Measurements from ENCODE around the gene HMGCLL1.

The HMGCLL1 gene

DNA sequence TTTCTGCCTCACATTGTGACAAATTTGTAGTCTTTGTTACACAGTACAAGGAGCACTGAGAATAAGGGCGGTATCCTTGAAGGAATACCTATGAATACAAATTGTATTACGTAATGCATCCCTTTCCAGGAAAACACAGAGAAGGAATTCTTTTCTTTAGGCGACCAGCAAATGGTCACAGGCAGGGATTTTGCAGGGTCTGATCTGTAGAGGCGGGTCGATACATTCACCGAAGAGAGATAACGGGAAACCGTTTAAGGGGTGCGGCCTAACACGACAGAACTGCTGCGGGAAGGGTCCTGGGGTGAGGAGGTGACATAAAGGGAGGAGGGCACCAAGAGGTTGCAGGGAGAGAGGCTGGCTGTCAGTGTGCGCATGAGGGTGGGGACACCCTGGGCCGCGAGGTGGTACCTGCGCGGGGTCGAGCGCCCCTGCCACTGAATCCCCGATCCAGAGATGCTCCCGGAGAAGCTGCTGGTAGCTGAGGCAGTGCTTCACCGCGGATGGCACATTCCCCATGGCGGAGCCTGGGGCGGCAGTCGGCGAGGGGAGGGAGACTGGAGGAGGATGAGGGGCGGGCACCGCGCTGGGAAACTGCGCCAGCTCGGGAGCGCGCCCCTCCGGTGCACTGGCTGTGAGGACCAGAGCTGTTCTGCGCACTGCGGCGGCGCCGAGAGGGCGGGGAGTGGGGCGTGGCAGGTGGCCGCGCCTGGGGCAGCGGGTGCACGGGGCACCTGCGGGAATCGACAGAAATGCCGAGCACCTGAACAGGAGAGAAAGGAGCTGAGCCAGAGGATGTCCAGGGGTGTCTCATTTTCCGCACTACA, at the start of gene HMGCLL1:
Gene HMGCLL1, minus strand, starts transcription at position 656 of the 827 bp plus-strand sequence. Its CDS starts 137 bp downstream, at position 519.
- DNase-seq (ENCODE audit: extremely low read depth in 1 of 2, low read depth in 1 of 2), result no peak

DNA sequence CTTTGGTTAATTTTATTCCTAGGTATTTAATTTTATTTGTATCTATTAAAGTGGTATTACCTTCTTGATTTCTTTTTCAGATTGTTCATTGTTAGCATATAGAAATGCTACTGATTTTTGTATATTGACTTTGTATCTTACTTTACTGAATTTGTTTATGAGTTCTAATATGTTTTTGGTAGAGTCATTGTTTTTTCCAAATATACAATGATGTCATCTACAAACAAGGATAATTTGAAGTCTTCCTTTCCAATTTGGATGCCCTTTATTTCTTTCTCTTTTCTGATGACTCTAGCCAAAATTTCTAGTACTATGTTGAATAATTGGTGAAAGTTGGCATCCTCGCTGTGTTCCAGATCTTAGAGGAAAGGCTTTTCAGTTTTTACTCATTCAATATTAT, 43.0 kb upstream of the HMGCLL1 start:
- no peak for DNase-seq (ENCODE audit: extremely low read depth in 1 of 2, low read depth in 1 of 2)

DNA sequence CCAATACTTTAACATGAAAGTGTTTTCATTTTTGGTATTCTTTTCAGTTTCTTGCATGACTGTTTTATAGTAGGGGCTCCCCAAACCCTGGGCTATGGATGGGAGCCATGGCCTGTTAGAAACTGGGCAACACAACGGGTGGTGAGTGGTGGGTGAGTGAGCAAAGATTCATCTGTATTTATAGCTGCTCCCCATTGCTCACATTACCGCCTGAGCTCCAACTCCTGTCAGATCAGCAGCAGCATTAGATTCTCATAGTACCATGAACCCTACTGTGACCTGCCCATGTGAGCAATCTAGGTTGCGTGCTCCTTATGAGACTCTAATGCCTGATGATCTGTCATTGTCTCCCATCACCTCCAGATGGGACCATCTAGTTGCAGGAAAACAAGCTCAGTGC, 42.3 kb upstream of the HMGCLL1 start:
- no peak for DNase-seq (ENCODE audit: extremely low read depth in 1 of 2, low read depth in 1 of 2)

DNA sequence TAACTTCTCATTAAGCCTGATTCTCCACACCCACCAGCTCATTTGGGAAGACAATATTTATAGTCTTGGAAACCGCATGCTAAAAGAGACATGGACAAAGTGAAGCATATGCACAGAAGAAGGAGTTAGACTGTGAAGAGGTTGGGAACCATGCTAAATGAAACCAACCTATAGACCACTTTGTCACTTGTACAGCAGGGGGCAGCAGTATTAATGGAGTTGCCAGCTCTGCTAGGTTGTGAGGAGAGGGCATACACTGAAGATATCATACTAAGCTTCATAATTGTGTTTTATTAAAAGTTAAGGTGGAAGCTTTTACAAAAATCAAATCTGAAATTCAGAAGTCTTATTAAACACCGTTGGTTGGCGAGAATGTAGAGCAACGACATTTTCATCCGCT, 38.3 kb upstream of the HMGCLL1 start:
- DNase-seq (ENCODE audit: extremely low read depth in 1 of 2, low read depth in 1 of 2), result no peak

DNA sequence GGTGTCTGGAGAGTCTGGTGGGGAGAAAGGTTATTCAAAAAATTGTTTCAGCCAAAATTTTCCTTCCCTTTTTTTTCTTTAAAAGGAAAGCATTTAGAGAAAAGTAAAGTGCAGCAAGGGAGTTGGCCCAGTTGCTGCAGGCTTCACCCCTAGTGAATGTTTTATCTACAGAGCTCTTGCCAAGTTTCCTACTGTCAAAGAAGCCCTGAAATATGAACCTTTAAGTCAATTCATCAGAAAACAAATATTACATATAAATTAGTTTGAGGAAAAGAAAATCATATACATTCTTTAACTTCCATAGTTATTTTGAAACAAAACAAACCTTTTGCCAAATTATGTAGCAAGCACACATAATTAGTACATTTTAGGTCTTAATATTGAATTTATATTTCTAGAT, 25.0 kb upstream of the HMGCLL1 start:
- no peak for DNase-seq (ENCODE audit: extremely low read depth in 1 of 2, low read depth in 1 of 2)

DNA sequence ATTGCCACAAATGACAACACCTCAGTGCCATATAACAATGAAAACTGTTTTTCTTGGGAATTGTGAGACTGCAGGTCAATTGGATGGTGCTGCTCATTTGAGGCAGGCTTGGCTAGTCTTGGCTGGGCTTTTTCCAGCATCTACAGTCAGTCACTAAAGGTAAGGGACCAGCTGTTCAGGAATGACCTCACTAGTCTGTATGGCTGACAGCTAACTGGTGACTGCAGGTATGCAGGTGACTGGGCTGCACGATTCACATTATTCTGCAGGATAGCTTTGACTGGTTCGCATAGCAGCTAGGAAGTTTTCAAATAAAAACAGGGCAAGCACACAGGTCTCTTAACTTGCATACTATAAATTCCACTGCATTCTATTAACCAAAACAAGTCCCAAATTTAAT, 22.1 kb upstream of the HMGCLL1 start:
- no peak for DNase-seq (ENCODE audit: extremely low read depth in 1 of 2, low read depth in 1 of 2)

DNA sequence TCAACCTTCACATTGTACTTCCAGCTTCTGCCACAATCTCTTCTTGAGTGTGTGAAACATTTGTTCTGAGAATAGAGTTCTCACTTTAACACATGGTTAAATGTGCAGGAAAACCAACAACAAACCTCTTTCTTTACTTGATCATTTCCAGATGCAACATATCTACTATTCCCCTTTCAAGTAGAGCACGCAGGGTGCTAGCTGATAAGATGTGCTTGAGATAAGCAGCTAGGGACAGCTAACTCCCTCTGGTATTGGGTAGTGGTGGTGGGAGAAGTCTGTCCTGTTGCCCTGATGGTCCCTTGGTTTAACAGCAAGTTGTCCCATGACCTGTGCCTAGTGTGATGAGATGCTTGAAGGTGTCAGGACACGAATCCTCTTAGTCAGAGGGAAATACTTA, 15.4 kb upstream of the HMGCLL1 start:
- no peak for DNase-seq (ENCODE audit: extremely low read depth in 1 of 2, low read depth in 1 of 2)

DNA sequence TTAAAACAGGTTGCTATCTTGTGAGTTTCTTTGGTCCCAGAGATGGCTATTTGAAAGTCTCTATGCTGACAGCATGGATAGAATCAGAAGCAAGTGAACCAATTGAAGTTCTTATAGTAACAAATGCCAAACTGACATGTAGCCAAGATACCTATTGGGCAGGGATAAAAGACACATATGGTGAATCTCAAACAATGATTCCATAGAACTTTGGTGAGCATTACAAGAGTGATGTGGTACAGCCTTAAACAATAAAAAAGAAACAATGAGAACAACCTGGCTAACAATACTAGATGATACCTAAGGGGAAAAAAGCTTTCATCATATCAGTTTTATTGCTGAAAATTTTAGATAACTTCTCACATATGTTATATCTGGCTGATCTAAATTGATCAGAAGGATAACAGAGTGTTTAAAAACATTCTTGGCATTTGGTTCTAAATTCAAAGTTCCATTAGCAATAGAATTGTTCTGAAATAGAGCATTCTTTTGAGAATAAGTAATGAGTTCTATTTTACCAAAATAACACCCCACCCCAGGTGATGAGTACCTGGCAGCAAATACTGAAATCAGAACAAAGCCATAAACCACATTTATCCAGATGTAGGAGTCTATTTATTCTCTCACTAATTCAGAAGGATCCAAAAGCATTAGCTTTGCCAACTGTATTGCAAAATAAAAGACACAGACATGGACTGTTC, 5.8 kb upstream of the HMGCLL1 start:
- no peak for DNase-seq (ENCODE audit: extremely low read depth in 1 of 2, low read depth in 1 of 2)

DNA sequence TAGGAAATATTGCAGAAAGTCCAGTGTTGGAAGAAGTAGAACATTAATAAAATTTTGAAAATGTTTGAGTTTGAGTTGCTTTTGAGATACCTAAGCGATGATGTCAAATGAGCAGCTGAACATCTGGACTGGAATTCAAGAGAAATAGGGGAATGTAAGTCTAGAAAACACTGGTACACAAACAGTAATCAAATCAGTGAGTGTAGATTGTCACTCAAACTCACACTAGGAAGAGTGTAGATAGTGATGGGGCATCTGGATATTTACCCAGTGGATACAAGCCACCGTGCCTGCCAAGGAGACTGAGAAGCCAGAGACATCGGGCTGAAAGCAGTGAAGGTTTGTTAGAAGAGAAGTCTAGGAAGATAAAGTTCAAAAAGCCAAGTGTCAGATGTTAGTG, 2.2 kb downstream of the HMGCLL1 start:
- no peak for DNase-seq (ENCODE audit: extremely low read depth in 1 of 2, low read depth in 1 of 2)

DNA sequence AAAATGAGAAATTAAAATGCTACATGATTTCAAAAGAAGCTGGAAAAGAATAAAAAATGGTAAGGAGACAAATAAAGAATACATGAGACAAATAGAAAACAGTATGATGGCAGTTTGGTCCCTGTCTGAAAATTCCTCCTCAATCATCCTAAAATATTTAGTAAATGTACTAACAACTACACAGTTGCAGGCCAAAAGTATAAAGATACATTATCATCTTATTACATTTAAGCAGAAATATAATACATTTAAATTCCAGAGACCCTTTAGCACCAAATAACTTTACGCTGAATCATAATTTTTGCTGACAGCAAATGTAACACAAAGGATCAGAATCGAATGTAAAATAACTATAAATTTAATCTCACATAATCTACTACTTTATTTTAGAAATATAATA, 4.4 kb downstream of the HMGCLL1 start:
- DNase-seq (ENCODE audit: extremely low read depth in 1 of 2, low read depth in 1 of 2), result no peak

DNA sequence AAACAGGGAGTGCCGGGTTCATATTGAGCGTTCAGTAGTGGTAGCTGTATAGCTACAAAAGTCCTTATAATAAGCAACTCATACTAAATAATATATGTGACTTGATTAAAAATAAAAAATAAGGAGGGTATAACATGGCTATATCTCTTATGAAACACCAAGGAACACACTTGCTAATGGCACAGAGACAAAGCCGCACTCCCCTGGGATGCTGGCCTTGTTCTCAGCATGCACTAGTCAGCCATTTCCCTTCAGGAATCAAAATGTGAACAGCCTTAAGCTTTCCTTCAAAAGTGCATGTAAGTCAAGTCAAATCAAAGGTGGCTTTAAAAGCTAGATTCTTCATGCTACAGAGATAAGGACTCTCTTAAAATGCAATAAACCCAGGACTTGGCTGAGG, 9.4 kb downstream of the HMGCLL1 start:
- no peak for DNase-seq (ENCODE audit: extremely low read depth in 1 of 2, low read depth in 1 of 2)

DNA sequence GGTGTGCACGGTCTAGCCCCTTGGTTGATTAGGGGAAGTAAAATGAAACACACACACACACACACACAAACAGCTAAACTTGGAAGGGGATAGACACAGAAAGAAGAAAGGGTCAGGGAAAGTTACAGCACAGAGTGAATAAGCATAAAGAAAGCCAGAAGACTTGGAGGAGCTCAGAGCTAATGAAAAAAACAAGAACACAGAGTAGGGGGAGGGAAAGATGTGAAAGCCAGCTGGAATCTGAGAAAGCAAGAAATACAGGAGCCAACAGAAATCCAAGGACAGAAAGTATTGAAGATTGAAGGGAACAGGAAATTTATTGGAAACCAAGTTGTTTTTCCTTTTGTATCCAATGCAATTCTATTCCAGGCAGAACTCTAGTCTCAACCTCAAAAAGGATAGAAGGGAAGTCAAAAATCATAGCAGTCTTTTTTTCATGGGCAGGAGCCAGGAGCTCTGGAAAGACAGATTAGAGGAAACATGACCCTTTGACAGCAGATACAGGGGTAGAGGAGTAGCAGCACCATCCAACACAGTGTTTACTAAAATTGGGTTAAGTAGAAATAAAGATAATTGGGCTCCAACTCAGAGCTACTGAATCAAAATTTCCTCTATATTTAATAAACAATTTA, 10.1 kb downstream of the HMGCLL1 start:
- DNase-seq (ENCODE audit: extremely low read depth in 1 of 2, low read depth in 1 of 2), result no peak

DNA sequence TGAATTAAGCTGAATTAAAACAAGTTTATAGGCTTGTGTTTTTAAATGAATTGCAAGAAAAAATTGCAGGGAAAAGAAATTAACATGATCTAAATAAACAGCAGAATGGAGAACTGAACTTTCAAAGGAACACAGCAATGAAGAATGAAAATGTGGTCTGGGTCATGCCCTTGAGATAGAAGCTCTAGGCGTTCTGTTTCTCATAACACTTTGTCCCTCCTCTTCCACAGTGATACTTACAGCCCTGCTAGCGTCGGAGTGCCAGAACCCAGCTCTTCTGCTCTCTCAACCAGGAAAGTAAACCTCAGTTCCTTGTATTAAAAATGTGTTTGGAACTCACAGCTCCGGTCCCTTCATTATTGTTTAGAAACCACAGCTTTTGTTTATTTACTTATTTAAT, 11.4 kb downstream of the HMGCLL1 start:
- no peak for DNase-seq (ENCODE audit: extremely low read depth in 1 of 2, low read depth in 1 of 2)

DNA sequence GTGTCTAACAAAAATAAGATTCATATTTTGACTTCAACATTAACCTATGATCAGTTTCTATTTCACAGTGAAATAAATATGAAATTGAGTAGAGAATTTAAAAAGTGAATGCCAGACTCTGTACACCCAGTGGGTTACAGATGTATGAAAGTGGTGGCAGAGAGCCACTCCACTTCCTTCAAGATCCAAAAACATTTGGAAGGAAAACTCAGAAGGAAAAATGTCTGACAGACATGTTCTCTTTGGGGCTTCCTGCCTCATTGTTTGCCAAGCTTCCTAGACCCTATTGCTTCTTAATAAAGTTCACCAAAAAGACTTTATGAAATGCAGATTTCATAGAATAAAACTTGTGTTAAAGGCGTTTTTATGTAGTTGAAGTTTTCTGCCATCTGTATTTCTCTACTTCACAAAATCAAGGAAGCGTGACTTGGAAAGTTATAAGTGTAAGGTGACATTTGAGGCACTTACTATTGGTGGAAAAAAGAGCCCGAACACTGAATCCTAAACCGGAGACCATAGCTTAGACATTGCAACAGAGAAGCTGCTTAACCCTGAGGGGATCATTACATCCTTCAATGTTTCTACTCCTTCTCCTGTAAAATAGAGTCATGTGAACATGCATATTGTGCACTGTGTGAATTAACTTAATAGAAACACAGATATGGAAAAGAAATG, 12.8 kb downstream of the HMGCLL1 start:
- DNase-seq (ENCODE audit: extremely low read depth in 1 of 2, low read depth in 1 of 2), result no peak

DNA sequence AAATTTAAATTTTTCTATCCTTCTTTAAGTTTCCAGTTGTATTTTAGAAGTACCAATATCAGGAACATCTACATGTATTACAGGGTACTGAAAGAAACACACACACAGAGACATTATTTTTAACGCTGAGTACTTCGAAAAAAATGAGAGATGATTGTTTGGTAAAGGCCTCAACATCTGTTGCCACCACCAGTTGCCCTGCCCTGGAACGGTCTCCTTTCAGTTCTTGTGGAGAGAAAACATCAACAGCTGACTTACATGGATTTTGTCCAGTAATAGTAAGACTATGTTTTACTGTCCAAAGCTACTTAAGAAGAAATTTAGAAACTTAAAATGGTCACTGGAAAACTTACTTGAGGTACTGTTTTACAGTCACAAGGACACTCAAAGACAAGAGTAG, 16.7 kb downstream of the HMGCLL1 start:
- no peak for DNase-seq (ENCODE audit: extremely low read depth in 1 of 2, low read depth in 1 of 2)

DNA sequence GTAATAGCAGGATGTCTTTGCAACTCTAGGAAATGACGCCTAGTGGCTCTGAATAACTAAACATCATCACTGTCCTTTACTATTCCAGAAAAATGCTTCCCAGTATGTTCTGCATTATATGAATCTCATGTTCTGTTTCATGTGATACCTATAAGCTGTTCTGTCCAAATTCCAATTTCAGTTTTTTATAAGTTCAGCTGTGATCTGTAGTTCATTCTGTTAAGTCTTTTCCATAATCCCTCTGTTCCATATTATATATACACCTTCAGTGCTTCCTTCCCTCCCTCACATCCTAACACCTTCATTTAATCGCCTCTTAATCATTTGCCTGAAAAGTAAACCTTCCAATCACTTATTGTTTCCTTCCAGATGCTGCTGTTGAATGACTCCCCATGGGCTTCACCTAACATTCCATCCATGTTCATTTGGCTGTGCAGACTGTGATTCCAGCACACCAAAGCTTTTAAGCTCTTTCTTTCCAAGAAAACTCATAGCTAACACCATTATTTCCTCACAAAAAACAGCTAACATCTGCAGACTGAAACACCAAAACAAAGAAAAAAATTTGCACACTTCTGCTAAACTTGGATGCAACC, 18.6 kb downstream of the HMGCLL1 start:
- no peak for DNase-seq (ENCODE audit: extremely low read depth in 1 of 2, low read depth in 1 of 2)

DNA sequence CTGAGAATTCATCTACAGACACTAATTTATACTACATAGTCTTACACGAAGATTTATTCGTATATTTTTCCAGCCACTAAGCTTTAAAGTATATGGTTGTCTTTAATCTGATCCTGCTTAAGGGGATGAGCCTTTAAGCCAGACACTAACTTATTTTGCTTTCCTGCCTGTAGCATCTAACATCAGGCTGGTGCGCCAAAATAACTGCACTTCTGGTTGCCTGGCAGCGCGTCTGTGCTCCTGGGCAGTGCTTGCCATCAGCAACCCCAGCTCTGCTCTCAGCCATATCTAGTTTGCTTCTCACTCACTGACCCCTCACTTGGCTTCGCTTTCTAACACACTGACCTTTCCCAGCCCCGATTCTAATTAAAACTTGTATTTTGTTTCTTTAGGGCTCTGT, 21.8 kb downstream of the HMGCLL1 start:
- no peak for DNase-seq (ENCODE audit: extremely low read depth in 1 of 2, low read depth in 1 of 2)

DNA sequence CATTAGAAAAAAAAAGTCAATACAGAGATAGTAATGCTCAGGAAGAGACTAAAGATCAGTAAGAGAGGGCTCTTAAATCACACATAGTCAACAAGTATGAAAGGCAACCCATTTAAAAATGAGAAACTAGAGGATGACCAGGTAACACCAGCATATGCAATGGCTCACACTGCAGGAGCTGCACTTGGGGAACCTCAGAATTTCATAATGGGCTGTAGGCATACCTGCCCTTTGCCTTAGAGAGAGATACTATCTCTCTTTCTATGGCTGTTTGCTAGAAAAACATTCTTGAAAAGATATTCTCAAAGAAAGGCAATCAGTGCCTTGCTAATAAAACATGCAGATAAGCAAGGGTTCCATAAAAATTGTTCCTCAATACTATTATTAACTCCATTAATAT, 33.2 kb downstream of the HMGCLL1 start:
- no peak for DNase-seq (ENCODE audit: extremely low read depth in 1 of 2, low read depth in 1 of 2)

DNA sequence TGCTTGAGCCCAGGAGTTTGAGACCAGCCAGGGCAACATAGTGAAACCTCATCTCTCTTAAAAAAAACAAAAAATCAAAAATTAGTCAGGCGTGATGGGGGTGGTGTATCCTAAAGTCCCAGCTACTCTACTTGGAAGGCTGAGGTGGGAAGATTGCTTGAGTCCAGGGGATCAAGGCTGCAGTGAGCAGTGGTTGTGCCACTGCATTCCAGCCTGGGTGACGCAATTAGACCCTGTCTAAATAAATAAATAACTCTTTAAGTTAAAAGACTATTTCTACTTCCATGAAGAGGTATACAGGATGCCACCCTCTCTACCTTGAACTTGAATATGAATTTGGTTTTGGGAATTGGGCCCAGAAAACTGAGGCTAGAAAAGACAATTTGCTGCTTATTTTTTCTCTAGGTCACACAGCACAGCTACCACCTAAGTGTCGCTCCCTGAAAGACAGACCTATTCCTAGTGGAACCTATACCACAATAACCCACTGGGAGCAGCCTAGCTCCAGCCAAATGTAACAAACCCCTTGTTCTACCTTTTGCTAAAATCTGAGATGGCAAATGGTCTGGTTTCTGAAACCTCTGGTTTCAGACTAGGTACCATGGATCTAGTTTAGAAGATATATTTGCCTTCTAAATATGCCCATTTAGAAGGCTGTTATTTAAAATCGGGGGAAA, 35.2 kb downstream of the HMGCLL1 start:
- no peak for DNase-seq (ENCODE audit: extremely low read depth in 1 of 2, low read depth in 1 of 2)

DNA sequence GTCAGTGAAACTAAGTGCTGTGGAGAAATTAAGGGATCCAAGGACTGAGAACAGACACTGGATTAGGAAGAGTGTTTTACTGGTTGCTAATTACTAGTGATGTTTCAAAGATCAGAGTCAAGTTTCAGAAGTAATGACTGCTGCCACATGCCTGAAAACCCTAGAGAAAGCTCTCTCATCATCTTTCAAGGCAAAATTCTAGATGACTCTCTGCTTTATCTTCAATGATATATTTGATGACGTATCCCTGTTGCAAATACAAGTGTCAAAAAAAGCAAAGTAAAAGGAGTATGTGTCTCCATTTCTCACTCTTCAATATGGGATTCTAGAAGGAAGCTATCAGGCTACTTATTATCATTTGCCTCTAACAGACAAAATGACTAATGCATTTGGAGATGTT, 38.0 kb downstream of the HMGCLL1 start:
- no peak for DNase-seq (ENCODE audit: extremely low read depth in 1 of 2, low read depth in 1 of 2)
